ENCODE results near the gene SPATC1L. TPM values are rescaled to one million over a fixed set of nuclear protein-coding genes. Genes with fewer than 3 reads are reported as not detected.

SPATC1L gene
- total RNA-seq, 8 experiments from 2014 or later: 9.5 to 16.8 (median 13.1) TPM

DNA sequence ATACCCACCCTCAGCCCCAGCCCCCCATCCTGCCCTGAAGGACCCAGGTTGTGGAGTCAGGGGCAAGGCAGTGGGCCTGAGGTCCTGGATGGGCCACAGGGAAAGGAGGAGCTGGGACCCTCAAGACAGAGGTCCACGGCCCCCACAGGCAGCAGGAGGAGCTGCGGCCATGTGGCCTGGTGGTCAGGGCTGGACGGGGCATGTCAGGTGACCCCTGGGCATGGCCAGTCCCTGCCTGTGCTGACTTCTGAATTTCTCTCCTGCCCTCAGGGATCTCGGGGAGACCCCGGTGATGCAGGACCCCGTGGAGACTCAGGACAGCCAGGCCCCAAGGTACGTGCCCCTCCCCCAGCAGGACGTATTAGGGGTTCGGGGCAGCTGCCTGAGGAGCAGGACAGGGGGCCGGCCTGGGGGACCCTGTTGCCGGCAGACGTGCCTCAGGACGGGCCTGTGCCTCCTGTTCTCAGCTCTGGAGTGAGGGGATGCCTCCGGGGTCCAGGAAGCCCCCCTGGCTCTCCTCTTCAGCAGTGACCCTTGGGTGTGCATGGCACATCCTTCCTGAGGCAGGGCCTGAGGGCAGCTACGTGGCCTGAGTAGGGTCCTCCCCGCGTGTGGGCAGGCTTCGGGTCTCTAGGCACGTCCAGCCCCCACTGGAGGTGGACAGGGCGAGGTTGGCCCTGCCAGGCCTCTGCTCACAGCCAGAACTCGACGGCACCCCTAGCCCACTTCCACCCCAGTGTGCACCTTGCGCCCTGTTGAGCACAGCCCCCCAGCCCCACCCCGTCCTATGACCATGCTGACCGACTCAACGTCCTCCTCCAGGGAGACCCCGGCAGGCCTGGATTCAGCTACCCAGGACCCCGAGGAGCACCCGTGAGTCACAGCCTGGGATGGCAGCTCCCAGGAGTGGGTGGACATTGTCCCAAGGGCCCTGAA lies 62.7 kb downstream of the SPATC1L start:
- in situ Hi-C loops (cut with MboI; ENCODE audit: low pct_unique_long_range_greater_than_20kb in 2 of 9, low sequenced_read_pairs in 9 of 9, unreplicated experiment in 9 of 9): no loop called here
- H3K4me3 ChIP-seq: no peak overlapping the region
- 95 to 100% methylated on average over 3 to 7 of the region's 29 CpGs; no CpG with 5 or more reads in 8 of the 10 experiments for WGBS, 10 experiments
- H3K4me1 ChIP-seq (replicated peaks in 1 of 2): no peaks in the 10 kb centered on the region
- ATAC-seq (replicated peaks in 6 of 8): no peak
- no peak overlapping the region for H3K27ac ChIP-seq

DNA sequence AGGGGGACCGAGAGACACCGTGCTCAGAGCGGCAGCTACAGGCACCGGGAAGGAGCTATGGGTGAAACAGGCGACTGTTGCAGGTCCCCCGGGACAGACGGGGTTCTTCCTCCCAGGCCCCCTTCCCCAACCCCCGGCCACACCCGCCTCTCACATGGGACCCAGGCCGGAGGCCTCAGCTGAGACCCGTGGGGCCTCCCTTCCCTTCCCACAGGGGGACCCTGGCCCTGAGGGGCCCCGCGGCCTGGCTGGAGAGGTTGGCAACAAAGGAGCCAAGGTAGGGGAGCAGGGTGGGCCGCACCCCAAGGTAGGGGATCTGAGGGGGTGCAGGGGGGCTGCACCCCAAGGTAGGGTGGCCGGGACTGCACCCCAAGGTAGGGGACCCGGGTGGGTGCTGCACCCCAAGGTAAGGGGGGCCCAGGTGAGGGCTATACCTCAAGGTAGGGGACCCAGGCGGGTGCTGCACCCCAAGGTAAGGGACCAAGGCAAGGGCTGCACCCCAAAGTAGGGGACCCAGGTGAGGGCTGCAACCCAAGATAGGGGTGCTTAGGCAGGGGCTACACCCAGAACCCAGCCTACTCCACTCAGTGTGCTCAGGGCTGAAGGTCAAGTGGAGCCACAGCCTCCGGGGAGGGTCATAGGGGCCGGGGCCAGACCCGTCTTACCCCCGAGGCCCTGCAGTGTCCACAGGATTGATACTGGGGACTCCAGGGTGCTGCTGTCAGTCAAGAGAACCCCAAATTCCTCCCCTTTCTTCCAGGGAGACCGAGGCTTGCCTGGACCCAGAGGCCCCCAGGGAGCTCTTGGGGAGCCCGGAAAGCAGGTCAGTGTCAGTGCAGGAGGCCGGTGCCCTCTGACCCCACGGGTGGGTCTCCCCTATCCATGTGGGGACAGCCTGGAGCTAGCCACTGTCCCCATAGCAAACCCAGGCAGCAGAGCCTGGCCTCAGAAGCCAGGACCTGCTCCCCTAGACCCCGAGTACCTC lies 63.7 kb downstream of the SPATC1L start:
- ATAC-seq (replicated peaks in 6 of 8): no peak
- in situ Hi-C loops (cut with MboI; ENCODE audit: low pct_unique_long_range_greater_than_20kb in 2 of 9, low sequenced_read_pairs in 9 of 9, unreplicated experiment in 9 of 9): no loop called here
- Histone ChIP-seq H3K4me1 (replicated peaks in 1 of 2) (no peaks in the 10 kb centered on the region), H3K27ac (no peak overlapping the region), H3K4me3 (no peak overlapping the region)
- 100% methylated on average over 2 of the region's 26 CpGs; no CpG with 5 or more reads in 9 of the 10 experiments for WGBS, 10 experiments

DNA sequence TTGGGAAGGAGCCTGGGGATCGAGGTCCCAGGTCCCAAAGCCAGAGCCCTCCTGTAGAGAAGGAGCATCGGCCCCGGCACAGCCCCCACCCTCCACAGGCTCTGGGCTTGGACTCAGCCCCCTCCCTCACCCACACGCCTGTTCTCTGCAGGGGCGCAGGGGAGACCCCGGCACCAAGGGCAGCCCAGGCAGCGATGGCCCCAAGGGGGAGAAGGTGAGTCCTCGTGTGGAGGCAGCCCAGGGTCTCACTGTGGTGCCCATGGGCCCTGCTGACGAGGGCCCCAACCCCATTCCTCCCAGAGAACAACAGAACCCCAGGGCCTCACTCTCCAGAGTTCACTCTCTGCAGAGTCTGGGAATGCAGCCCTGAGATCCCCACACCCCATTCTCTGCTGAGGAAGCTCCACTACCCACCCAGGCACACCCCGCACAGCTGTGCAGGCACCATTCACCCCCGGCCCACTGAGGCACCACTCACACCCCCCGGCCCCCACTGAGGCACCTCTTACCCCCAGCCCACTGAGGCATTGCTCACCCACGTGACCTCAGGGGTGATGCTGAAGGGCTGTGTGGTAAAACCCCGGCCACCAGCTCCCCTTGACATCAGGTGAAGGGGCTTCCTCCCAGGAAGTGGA lies 64.5 kb downstream of the SPATC1L start:
- WGBS, 10 experiments: 0 to 60% methylated on average over 1 of the region's 14 CpGs; no CpG with 5 or more reads in 8 of the 10 experiments
- no peak overlapping the region for H3K4me3 ChIP-seq
- in situ Hi-C loops (cut with MboI; ENCODE audit: low pct_unique_long_range_greater_than_20kb in 2 of 9, low sequenced_read_pairs in 9 of 9, unreplicated experiment in 9 of 9): loop anchor here in 1 of 9 experiments (10.0 kb wide), 1 partner anchor 145 kb away; no protein-coding TSS in a partner anchor
- ATAC-seq (replicated peaks in 6 of 8): no peak
- H3K4me1 ChIP-seq (replicated peaks in 1 of 2): no peaks in the 10 kb centered on the region
- H3K27ac ChIP-seq: no peak overlapping the region

DNA sequence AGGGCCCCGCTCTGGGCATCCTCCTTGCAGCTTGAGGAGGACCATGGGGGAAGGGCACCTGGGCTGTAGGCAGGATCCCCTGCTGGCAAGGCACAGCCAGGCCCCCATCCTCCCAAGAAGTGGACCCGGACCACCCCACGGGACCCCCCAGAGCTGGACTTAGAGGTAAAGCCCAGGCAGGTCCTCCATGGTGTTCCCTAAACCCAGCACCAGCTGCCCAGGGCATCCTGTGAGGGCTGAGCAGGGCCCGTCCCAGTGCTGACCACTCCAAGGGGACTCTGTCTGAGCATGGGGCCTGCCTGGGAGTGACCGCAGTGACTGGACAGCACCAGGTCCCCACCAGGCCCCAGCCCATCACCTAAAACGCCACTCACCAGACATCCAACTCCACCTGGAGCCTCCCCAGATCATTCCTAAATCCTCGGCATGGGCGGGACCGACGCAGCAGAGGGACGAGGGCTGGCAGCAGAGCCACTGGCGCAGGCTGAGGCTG lies 65.1 kb downstream of the SPATC1L start:
- Histone ChIP-seq H3K27ac (no peak overlapping the region), H3K4me1 (replicated peaks in 1 of 2) (no peaks in the 10 kb centered on the region), H3K4me3 (no peak overlapping the region)
- WGBS, 10 experiments: 80 to 94% methylated on average over 1 to 7 of the region's 12 CpGs; no CpG with 5 or more reads in 8 of the 10 experiments
- no peak for ATAC-seq (replicated peaks in 6 of 8)
- in situ Hi-C loops (cut with MboI; ENCODE audit: low pct_unique_long_range_greater_than_20kb in 2 of 9, low sequenced_read_pairs in 9 of 9, unreplicated experiment in 9 of 9): loop anchor here in 1 of 9 experiments (10.0 kb wide), 1 partner anchor 144 kb away; no protein-coding TSS in a partner anchor

DNA sequence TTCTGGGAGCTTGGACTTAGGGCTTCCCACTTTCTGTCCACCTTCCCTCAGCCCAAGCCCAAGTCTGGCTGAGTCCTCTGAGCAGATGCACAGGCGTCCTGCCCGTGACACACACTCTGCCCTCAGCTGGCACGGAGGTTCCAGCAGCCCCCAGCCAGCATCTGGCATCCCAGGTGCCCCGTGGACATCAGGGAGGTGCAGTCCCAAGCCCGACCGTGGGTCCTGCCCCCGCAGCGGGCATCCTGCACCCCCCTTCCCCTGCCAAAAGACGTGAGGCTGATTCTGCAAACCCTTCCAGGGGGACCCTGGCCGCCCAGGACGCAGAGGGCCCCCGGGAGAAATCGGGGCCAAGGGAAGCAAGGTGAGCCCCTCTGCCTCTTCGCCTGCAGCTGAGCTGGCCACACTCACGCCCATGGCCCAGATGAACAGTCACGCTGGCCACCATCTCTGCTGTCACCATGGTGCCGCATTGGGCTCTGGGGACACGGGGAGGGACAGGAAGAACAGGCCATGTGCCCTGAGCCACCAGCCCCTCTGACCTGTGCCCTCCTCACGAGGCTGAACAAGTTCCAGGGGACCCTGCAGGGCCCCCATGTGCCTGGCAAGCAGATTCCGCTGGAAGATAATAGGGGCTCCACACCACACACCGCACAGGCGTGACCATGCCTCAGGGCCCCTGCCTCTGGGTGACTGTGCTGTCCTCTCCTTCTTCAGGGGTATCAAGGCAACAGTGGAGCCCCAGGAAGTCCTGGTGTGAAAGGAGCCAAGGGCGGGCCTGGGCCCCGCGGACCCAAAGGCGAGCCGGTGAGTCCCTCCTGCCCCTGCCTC lies 65.7 kb downstream of the SPATC1L start:
- 80 to 100% (median 83%) methylated on average over 1 to 6 of the region's 27 CpGs; no CpG with 5 or more reads in 7 of the 10 experiments for WGBS, 10 experiments
- H3K4me1 ChIP-seq (replicated peaks in 1 of 2): no peaks in the 10 kb centered on the region
- no peak overlapping the region for H3K4me3 ChIP-seq
- H3K27ac ChIP-seq: no peak overlapping the region
- no peak for ATAC-seq (replicated peaks in 6 of 8)
- in situ Hi-C loops (cut with MboI; ENCODE audit: low pct_unique_long_range_greater_than_20kb in 2 of 9, low sequenced_read_pairs in 9 of 9, unreplicated experiment in 9 of 9): loop anchor here in 1 of 9 experiments (10.0 kb wide), 1 partner anchor 144 kb away; no protein-coding TSS in a partner anchor

DNA sequence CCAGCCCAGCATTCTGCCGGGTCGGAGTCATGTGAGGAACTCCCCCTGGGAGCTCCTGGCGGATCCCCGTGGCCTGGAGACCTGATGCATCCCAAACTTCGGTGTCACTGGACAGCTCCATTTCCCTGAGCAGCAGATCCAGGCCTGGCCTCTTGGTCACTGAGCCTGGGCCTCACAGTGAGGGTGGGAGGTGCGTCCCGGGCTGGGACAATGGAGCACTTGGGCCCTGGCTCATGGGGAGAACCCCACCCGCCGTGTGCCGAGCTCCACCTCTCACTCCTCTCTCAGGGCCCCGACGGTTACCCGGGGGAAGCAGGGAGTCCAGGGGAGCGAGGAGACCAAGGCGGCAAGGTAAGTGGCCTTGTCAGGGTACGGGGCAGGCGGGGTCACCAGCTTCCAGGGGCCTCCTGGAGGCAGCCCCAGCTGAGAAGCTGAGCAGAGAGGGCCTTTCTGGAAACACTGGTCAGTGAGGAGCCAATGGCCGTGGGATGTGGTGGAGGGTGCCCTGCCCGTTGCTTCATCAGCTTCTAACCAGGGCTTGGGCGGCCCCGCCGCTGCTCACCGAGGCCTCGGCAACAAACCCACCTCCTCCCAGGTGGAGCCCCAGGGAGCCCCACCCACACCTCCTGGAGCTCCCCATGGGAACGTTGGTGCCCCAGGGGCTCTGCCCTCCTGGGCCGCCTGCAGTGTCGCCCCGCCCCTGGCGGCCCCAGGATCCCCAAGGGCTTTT lies 66.5 kb downstream of the SPATC1L start:
- in situ Hi-C loops (cut with MboI; ENCODE audit: low pct_unique_long_range_greater_than_20kb in 2 of 9, low sequenced_read_pairs in 9 of 9, unreplicated experiment in 9 of 9): loop anchor here in 1 of 9 experiments (10.0 kb wide), 1 partner anchor 143 kb away; no protein-coding TSS in a partner anchor
- H3K27ac ChIP-seq: no peak overlapping the region
- 73 to 100% (median 92%) methylated on average over 2 to 9 of the region's 29 CpGs; no CpG with 5 or more reads in 7 of the 10 experiments for WGBS, 10 experiments
- H3K4me1 ChIP-seq (replicated peaks in 1 of 2): no peaks in the 10 kb centered on the region
- ATAC-seq (replicated peaks in 6 of 8): peak in 1 of 8 experiments; percentile 9
- no peak overlapping the region for H3K4me3 ChIP-seq

DNA sequence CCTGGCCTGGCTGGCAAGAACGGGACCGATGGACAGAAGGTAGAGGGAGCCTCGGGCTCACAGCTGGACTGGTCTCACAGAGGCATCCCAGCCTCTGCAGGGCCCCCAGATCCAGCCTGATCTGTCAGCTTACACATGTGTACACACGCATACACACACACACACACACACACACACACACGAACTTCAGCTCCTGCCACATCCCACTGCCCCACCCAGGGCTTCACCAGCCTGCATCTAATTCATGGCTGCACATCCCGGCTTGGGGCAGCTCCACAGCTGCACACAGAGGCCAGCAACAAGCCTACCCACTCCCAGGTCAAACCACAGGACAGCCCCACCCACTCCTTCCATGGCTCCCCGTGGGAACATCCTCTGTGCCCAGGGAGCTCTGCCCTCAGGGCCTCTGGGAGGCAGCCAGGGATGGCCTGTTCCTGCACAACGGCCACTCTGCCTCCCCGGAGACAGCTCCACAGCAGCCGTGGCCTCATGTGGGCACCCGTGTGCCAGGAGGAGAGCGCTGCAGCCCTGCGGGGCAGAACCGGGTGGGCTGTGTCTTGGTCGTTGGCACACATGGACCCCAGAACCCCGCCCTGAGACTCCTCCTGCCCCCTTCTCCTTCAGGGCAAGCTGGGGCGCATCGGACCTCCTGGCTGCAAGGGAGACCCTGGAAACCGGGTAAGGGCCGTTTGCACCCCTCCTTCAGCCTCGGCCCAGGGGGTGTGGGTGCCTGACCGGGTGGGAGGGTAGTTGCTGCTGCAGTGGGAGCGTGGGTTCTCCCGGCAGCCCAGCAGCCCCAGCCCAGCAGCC lies 67.3 kb downstream of the SPATC1L start:
- WGBS, 10 experiments: 29 to 76% (median 57%) methylated on average over 2 to 4 of the region's 24 CpGs; no CpG with 5 or more reads in 7 of the 10 experiments
- H3K4me3 ChIP-seq: no peak overlapping the region
- H3K4me1 ChIP-seq (replicated peaks in 1 of 2): no peaks in the 10 kb centered on the region
- no peak overlapping the region for H3K27ac ChIP-seq
- in situ Hi-C loops (cut with MboI; ENCODE audit: low pct_unique_long_range_greater_than_20kb in 2 of 9, low sequenced_read_pairs in 9 of 9, unreplicated experiment in 9 of 9): loop anchor here in 1 of 9 experiments (10.0 kb wide), 1 partner anchor 142 kb away; no protein-coding TSS in a partner anchor
- ATAC-seq (replicated peaks in 6 of 8): peak; percentile 23 to 84 (median 64)

DNA sequence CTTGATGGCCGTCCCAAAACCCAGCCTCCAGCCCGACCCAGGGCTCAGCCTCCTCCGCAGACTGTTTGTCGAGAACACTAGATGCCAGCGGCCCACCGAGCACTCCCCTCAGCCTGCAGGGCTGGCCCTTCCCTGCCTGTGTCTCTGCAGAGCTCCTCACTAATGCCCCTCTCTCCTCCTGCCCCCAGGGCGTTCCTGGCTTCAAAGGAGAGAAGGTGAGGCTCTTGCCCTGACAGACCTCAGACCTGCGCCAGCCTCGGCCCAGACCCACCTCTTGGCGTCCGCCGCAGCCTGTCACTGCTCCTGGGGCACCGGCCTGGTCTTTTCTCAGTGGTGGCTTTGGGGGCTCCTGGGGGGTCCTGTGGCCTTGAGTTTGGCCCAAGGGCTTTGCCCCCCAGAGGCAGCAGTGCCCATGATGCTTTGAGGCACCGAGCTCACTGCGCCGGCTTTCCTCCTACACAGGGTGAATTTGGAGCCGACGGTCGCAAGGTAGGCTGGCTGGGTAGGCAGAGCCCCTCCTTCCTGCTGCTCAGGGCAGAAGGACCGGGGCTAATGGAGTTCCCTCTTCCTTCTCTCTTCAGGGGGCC lies 68.0 kb downstream of the SPATC1L start:
- H3K27ac ChIP-seq: no peak overlapping the region
- WGBS, 10 experiments: 80 to 100% (median 89%) methylated on average over 1 to 9 of the region's 20 CpGs; no CpG with 5 or more reads in 4 of the 10 experiments
- H3K4me1 ChIP-seq (replicated peaks in 1 of 2): no peaks in the 10 kb centered on the region
- H3K4me3 ChIP-seq: no peak overlapping the region
- in situ Hi-C loops (cut with MboI; ENCODE audit: low pct_unique_long_range_greater_than_20kb in 2 of 9, low sequenced_read_pairs in 9 of 9, unreplicated experiment in 9 of 9): loop anchor here in 1 of 9 experiments (10.0 kb wide), 1 partner anchor 141 kb away; no protein-coding TSS in a partner anchor
- ATAC-seq (replicated peaks in 6 of 8): peak in 1 of 8 experiments; percentile 7

DNA sequence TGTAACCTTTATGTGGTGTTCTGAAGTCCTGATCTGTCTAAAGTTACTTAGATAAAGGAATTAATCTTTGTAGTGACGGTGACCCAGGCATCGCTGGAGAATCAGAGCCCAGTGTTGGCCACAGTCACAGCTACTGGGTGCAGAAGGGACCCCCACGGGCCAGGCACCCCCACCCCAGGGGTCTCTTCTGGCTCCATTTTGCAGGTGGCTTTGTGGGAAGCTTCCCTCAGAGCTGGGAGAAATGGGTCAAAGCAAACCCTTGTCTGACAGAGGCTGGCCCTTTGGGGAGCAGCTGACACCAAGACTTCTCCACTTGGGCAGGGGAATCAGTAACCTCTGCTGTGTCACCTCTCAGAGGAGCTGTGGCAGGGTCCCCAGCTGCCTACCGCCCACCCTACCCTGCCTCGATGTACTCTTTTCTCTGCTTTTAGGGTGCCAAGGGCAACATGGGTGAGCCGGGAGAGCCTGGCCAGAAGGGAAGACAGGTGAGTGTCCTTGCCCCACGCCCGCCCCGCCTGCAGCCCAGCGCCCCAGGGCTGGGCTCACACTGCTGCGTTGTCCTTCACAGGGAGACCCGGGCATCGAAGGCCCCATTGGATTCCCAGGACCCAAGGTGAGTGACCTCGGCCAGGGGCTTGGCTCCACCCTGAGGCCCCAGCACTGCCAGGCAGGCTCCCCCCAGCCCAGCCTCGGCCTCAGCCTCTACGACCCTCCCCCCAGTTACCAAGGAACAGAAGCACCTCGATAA lies 68.6 kb downstream of the SPATC1L start:
- ATAC-seq (replicated peaks in 6 of 8): no peak
- in situ Hi-C loops (cut with MboI; ENCODE audit: low pct_unique_long_range_greater_than_20kb in 2 of 9, low sequenced_read_pairs in 9 of 9, unreplicated experiment in 9 of 9): loop anchor here in 1 of 9 experiments (10.0 kb wide), 1 partner anchor 141 kb away; no protein-coding TSS in a partner anchor
- 60 to 100% (median 98%) methylated on average over 1 to 9 of the region's 17 CpGs; no CpG with 5 or more reads in 3 of the 10 experiments for WGBS, 10 experiments
- no peak overlapping the region for H3K27ac ChIP-seq
- no peak overlapping the region for H3K4me3 ChIP-seq
- H3K4me1 ChIP-seq (replicated peaks in 1 of 2): no peaks in the 10 kb centered on the region
